HEK293 (cell line): ENCODE data around the gene LYPD6B.

ENCODE experiments used
- CTCF ChIP-seq: fragments of 450-650 bp; formaldehyde crosslinking; IDR thresholded peaks from 2 replicates; pipeline ENCODE4 v1.5.1; 2016; ENCODE audit warnings: missing biosample characterization, missing genetic modification characterization
- YY1 ChIP-seq: fragments of 450-650 bp; formaldehyde crosslinking; IDR thresholded peaks from 2 replicates; pipeline ENCODE4 v1.5.1; 2018; ENCODE audit warnings: missing biosample characterization, missing genetic modification characterization
- ZBTB11 ChIP-seq: fragments of 450-650 bp; formaldehyde crosslinking; conservative IDR thresholded peaks from 2 replicates; pipeline ENCODE4 v1.5.1; 2016; ENCODE audit warnings: low read depth, missing biosample characterization, missing genetic modification characterization
- ZNF146 ChIP-seq: fragments of 450-650 bp; formaldehyde crosslinking; IDR thresholded peaks from 2 replicates; pipeline ENCODE4 v1.5.1; 2016; ENCODE audit warnings: missing biosample characterization, missing genetic modification characterization
- ZNF174 ChIP-seq: fragments of 450-650 bp; formaldehyde crosslinking; IDR thresholded peaks from 2 replicates; pipeline ENCODE4 v1.5.0; 2017; ENCODE audit warnings: missing biosample characterization, mild to moderate bottlenecking, missing genetic modification characterization
- ZNF184 ChIP-seq: fragments of 450-650 bp; IDR thresholded peaks from 2 replicates; pipeline ENCODE4 v1.5.1; 2018; ENCODE audit warnings: missing biosample characterization, mild to moderate bottlenecking, missing genetic modification characterization
- ZNF211 ChIP-seq: fragments of 450-650 bp; formaldehyde crosslinking; IDR thresholded peaks from 2 replicates; pipeline ENCODE4 v1.5.1; 2016; ENCODE audit warnings: low read depth, missing biosample characterization, missing genetic modification characterization
- ZNF302 ChIP-seq: fragments of 450-650 bp; formaldehyde crosslinking; IDR thresholded peaks from 2 replicates; pipeline ENCODE4 v1.5.1; 2016; ENCODE audit warnings: missing biosample characterization, missing genetic modification characterization, low read depth
- ZNF423 ChIP-seq: fragments of 450-650 bp; formaldehyde crosslinking; IDR thresholded peaks from 2 replicates; pipeline ENCODE4 v1.5.1; 2016; ENCODE audit warnings: missing biosample characterization, missing genetic modification characterization
- ZNF639 ChIP-seq: fragments of 450-650 bp; formaldehyde crosslinking; IDR thresholded peaks from 2 replicates; pipeline ENCODE4 v1.5.1; 2016; ENCODE audit warnings: missing biosample characterization, missing genetic modification characterization
- ZNF791 ChIP-seq: fragments of 450-650 bp; formaldehyde crosslinking; IDR thresholded peaks from 2 replicates; pipeline ENCODE4 v1.5.1; 2016; ENCODE audit warnings: missing biosample characterization, missing genetic modification characterization

DNA sequence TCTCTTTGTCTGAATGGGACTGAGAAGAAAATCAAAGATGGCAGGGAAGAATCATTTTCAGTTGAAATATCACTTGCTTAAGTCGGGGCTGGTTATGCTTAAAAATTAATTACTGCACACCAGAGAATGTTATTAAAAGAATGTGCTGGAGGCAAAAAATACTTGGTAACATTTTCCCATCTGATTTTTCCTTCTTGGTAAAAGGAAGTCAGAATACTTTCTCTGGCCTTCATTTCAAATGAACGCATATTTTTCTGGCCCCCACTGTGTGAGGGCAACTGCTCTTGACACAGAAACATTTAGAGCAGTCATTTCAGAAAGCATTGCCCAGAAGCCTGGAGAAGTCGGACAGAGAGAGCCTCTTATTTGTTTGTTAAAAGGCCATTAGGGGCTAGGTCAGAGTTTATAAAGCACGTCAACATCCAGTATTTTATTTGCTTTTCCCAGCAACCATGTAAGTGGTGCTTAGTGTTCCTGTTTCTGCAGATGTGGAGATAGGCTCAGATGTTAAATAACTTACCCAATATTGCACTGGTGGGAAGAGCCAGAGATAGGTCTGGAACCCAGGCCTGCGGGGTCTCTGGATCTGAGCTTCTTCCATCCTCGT lies 32.9 kb upstream of the LYPD6B start:
- TF ChIP-seq CTCF (tag by site-specific recombination) = no peak
- TF ChIP-seq ZNF184 (tag by site-specific recombination) = no peak
- TF ChIP-seq ZBTB11 (tag by site-specific recombination) = no peak
- no peak for TF ChIP-seq ZNF146 (tag by site-specific recombination)
- TF ChIP-seq ZNF423 = no peak
- no peak for TF ChIP-seq YY1 (tag by site-specific recombination)
- TF ChIP-seq ZNF211 (tag by site-specific recombination) = no peak
- no peak for TF ChIP-seq ZNF302 (tag by site-specific recombination)
- TF ChIP-seq ZNF791 = no peak
- no peak for TF ChIP-seq ZNF639 (tag by site-specific recombination)
- TF ChIP-seq ZNF174 (tag by site-specific recombination) = no peak
